Keratinocyte (primary cell): ENCODE measurements around the gene MST1.

Source experiments
- EZH2 ChIP-seq: IDR thresholded peaks from one replicate; pipeline ENCODE4 v1.6.1; 2012; ENCODE audit warnings: inconsistent platforms, mild to moderate bottlenecking, low read length, moderate library complexity
- TF ChIP-seq, protein P1 (sequence below), 3 experiments: IDR thresholded peaks in 1 of 3; conservative IDR thresholded peaks in 1 of 3; optimal IDR thresholded peaks in 1 of 3; 2 replicates in 2 of 3; 3 replicates in 1 of 3; pipeline versions ENCODE3 to v1.5.1; 2011; ENCODE audit warnings: low read length in 3 of 3, mild to moderate bottlenecking in 3 of 3, moderate library complexity in 2 of 3, control low read depth in 1 of 3, inconsistent platforms in 1 of 3; ENCODE audit not compliant: insufficient read depth in 2 of 3; ENCODE audit errors: extremely low read depth in 1 of 3

DNA sequence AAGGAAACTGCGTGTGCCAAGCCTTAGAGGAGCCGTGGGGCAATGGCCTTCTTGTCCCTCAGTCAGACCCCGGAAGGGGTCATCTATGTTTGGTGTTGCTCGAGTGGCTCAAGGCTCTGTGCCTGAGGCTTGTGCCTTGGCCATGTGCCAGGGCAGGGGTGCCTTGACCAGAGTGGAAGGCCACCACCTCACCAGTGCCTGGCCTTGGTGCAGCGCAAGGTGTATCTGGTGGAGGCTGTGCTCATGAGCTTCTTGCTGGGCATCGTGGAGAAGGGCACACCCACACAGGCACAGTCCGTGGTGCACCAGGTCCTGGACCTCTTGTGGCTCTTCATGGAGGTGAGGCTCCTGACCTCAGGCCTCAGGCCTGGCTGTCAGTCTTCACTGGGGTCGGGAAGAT, 10.7 kb upstream of the MST1 start:
- TF ChIP-seq, protein P1, sequence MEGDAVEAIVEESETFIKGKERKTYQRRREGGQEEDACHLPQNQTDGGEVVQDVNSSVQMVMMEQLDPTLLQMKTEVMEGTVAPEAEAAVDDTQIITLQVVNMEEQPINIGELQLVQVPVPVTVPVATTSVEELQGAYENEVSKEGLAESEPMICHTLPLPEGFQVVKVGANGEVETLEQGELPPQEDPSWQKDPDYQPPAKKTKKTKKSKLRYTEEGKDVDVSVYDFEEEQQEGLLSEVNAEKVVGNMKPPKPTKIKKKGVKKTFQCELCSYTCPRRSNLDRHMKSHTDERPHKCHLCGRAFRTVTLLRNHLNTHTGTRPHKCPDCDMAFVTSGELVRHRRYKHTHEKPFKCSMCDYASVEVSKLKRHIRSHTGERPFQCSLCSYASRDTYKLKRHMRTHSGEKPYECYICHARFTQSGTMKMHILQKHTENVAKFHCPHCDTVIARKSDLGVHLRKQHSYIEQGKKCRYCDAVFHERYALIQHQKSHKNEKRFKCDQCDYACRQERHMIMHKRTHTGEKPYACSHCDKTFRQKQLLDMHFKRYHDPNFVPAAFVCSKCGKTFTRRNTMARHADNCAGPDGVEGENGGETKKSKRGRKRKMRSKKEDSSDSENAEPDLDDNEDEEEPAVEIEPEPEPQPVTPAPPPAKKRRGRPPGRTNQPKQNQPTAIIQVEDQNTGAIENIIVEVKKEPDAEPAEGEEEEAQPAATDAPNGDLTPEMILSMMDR (optimal IDR thresholded peaks at IDR 0.05 in 1 of 3, IDR thresholded peaks at IDR 0.05 in 1 of 3, conservative IDR thresholded peaks at IDR 0.05 in 1 of 3; ENCODE audit: extremely low read depth in 1 of 3, insufficient read depth in 2 of 3, low read length in 3 of 3): no peak
- no peak for TF ChIP-seq EZH2
